CD4-positive, CD25-positive, alpha-beta regulatory T cell (primary cell): ENCODE measurements around the gene TAF11L2. TPM values are rescaled to one million over a fixed set of nuclear protein-coding genes. Genes with fewer than 3 reads are reported as not detected.
"Not testable (repeated sequence)": the region's sequence is repeated elsewhere in the genome, so short reads cannot be mapped to it uniquely, and the experiment has no call there.

Experiments
- ATAC-seq, 2 donors: fragments of 150-1000 bp; cut with Tn5 transposase; one replicate each; pipeline ENCODE4 v1.10.0; 2021; ENCODE audit warnings: low read depth in 2 of 2, moderate number of reproducible peaks in 2 of 2, moderate library complexity in 1 of 2
- DNase-seq, 3 donors: peaks; one replicate each; pipeline versions ENCODE4 v3.0.0 to v3.0.0-alpha.2; 2012 to 2022; ENCODE audit warnings: mixed read lengths in 1 of 3
- H3K27ac ChIP-seq: one replicate; pipeline ENCODE4 v1.7.0; 2013; ENCODE audit warnings: mild to moderate bottlenecking, low read length; ENCODE audit not compliant: insufficient read depth, poor library complexity, severe bottlenecking
- H3K27me3 ChIP-seq: one replicate; pipeline ENCODE4 v1.7.0; 2013; ENCODE audit warnings: low read length; ENCODE audit not compliant: control insufficient read depth, insufficient read depth
- H3K36me3 ChIP-seq: one replicate; pipeline ENCODE4 v1.7.0; 2013; ENCODE audit warnings: mild to moderate bottlenecking, low read length, moderate library complexity; ENCODE audit not compliant: control insufficient read depth, insufficient read depth
- H3K4me1 ChIP-seq: 2 replicates; pipeline ENCODE4 v1.7.0; 2013; ENCODE audit warnings: mild to moderate bottlenecking, low read length; ENCODE audit not compliant: insufficient read depth, control insufficient read depth, poor library complexity, severe bottlenecking
- H3K4me3 ChIP-seq: one replicate; pipeline ENCODE4 v1.7.0; 2013; ENCODE audit warnings: low read depth, mild to moderate bottlenecking, low read length, moderate library complexity
- H3K9me3 ChIP-seq, 2 experiments: 1 replicate in 1 of 2; 2 replicates in 1 of 2; pipeline ENCODE4 v1.7.0; 2013; ENCODE audit warnings: low read length in 2 of 2, mild to moderate bottlenecking in 1 of 2, moderate library complexity in 1 of 2; ENCODE audit not compliant: control insufficient read depth in 2 of 2
- H3K27ac Mint-ChIP-seq, 3 donors: one replicate each; pipeline ENCODE4 v1.8.0; 2020 to 2022; ENCODE audit warnings: mild to moderate bottlenecking in 3 of 3, mixed read lengths in 3 of 3, moderate library complexity in 2 of 3
- H3K27me3 Mint-ChIP-seq: one replicate; pipeline ENCODE4 v1.8.0; 2022; ENCODE audit warnings: mild to moderate bottlenecking, mixed read lengths
- H3K36me3 Mint-ChIP-seq: one replicate; pipeline ENCODE4 v1.8.0; 2020; ENCODE audit warnings: mixed read lengths
- H3K4me1 Mint-ChIP-seq, 4 donors: one replicate each; pipeline ENCODE4 v1.8.0; 2020 to 2022; ENCODE audit warnings: mixed read lengths in 4 of 4, mild to moderate bottlenecking in 1 of 4
- H3K4me3 Mint-ChIP-seq, 4 donors: one replicate each; pipeline ENCODE4 v1.8.0; 2020 to 2022; ENCODE audit warnings: mild to moderate bottlenecking in 4 of 4, mixed read lengths in 4 of 4, moderate library complexity in 3 of 4
- H3K9me3 Mint-ChIP-seq, 7 donors: one replicate each; pipeline ENCODE4 v1.8.0; 2020 to 2022; ENCODE audit warnings: mixed read lengths in 7 of 7, mild to moderate bottlenecking in 3 of 7, moderate library complexity in 2 of 7
- polyA plus RNA-seq, 4 donors: library from polyadenylated mRNA; unstranded; fragments of 300-500 nt; fragmentation: Illumina TruSeq; gene quantifications; one replicate each; pipeline ENCODE4 v1.2.3, GENCODE V29; 2021
- total RNA-seq: library from RNA; stranded (reverse); gene quantifications from one replicate; pipeline ENCODE4 v1.2.3, GENCODE V29; 2022

Gene TAF11L2
- total and polyA plus RNA-seq, 5 donors from 2014 or later = not detected

GRCh38 chr5:17528369-17528768, 30.3 kb downstream of the TAF11L2 start, which contains the start of gene TAF11L6:
TAF11L6 (plus strand) TSS chr5:17528669.
- not testable (repeated sequence) for H3K9me3 Mint-ChIP-seq, DNase-seq, ATAC-seq, H3K27ac Mint-ChIP-seq, H3K27ac ChIP-seq, H3K9me3 ChIP-seq, H3K36me3 ChIP-seq, H3K4me3 Mint-ChIP-seq, H3K27me3 ChIP-seq, H3K4me3 ChIP-seq, H3K27me3 Mint-ChIP-seq, H3K4me1 Mint-ChIP-seq, H3K36me3 Mint-ChIP-seq, H3K4me1 ChIP-seq

Other genes starting within 250 kb of the TAF11L2 start
- gene TAF11L3, start 20.1 kb downstream of the TAF11L2 start, total RNA-seq = not detected
- not detected for gene TAF11L3, start 20.1 kb downstream of the TAF11L2 start, polyA plus RNA-seq
- not detected for gene TAF11L4, start 23.6 kb downstream of the TAF11L2 start, total RNA-seq
- not detected for gene TAF11L4, start 23.6 kb downstream of the TAF11L2 start, polyA plus RNA-seq
- gene TAF11L5, start 27.0 kb downstream of the TAF11L2 start, total RNA-seq = not detected
- not detected for gene TAF11L5, start 27.0 kb downstream of the TAF11L2 start, polyA plus RNA-seq
- not detected for gene TAF11L6, start 30.4 kb downstream of the TAF11L2 start, total RNA-seq
- gene TAF11L6, start 30.4 kb downstream of the TAF11L2 start, polyA plus RNA-seq = not detected
- gene TAF11L7, start 87.5 kb downstream of the TAF11L2 start, total RNA-seq = not detected
- not detected for gene TAF11L7, start 87.5 kb downstream of the TAF11L2 start, polyA plus RNA-seq
- gene TAF11L8, start 92.7 kb downstream of the TAF11L2 start, total RNA-seq = not detected
- not detected for gene TAF11L8, start 92.7 kb downstream of the TAF11L2 start, polyA plus RNA-seq
- gene TAF11L9, start 96.2 kb downstream of the TAF11L2 start, total RNA-seq = not detected
- gene TAF11L9, start 96.2 kb downstream of the TAF11L2 start, polyA plus RNA-seq = not detected
- not detected for gene TAF11L10, start 99.6 kb downstream of the TAF11L2 start, total RNA-seq
- gene TAF11L10, start 99.6 kb downstream of the TAF11L2 start, polyA plus RNA-seq = not detected
- gene TAF11L11, start 106.0 kb downstream of the TAF11L2 start, total RNA-seq = not detected
- not detected for gene TAF11L11, start 106.0 kb downstream of the TAF11L2 start, polyA plus RNA-seq
- not detected for gene TAF11L12, start 112.2 kb downstream of the TAF11L2 start, total RNA-seq
- not detected for gene TAF11L12, start 112.2 kb downstream of the TAF11L2 start, polyA plus RNA-seq
- gene TAF11L13, start 133.9 kb downstream of the TAF11L2 start, total RNA-seq = not detected
- not detected for gene TAF11L13, start 133.9 kb downstream of the TAF11L2 start, polyA plus RNA-seq
- not detected for gene TAF11L14, start 136.2 kb downstream of the TAF11L2 start, total RNA-seq
- gene TAF11L14, start 136.2 kb downstream of the TAF11L2 start, polyA plus RNA-seq = not detected